GM18507 (cell line): ENCODE measurements around the gene FSIP1.
A peak's percentile ranks its signal among the peaks of the same experiment; 100 is the strongest.

ENCODE experiments used
- DNase-seq: peaks from one replicate; pipeline ENCODE4 v3.0.0; 2011; ENCODE audit warnings: low read depth; ENCODE audit not compliant: insufficient read length; ENCODE audit errors: extremely low spot score
- FAIRE-seq: peaks from 2 replicates; lab custom pipeline; 2011; peaks lifted over from hg19 to GRCh38; lab: Jason Lieb, UNC

Gene FSIP1

GRCh38 chr15:39631357-39631756 is 151.3 kb downstream of the FSIP1 start:
- FAIRE-seq (no peak), DNase-seq (no peak)

DNA sequence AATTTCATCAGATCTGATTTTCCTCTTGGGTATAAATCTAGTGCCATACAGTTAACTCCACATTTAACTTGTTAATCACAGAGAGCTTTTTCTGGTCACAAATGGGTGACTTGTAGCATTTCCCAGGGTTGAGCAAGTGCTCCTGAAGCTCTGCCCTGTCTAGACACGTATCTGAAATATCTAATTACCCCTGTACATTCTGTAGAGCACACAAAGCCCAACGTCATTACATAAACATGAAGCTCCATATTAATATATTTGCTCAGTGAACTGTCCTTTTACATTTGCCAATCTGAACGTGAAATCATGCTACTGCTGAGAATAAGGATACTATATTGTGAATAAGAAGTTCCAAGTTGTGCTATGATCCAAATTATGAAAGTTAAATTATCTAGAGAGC is 152.7 kb downstream of the FSIP1 start:
- DNase-seq (no peak), FAIRE-seq (no peak)

DNA sequence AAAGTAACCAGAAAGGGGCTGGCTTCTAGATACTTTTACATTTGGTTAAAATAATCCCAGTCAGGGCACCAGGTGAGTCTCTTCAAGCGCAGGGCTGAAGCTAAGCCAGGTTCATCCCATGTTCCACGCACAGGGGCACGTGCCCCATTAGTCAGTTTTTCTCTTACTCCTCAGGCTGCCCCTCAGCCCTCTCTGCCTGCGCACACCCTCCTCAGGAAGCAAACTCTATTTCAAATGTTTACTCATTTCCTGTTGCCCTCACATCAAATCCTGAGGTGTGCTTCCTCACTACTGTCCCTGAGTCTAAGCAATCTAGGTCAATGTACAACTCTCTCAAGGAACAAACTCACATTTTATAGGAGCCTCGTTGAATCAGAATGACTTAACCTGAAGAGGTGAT is 153.3 kb downstream of the FSIP1 start:
- FAIRE-seq: no peak
- no peak for DNase-seq

DNA sequence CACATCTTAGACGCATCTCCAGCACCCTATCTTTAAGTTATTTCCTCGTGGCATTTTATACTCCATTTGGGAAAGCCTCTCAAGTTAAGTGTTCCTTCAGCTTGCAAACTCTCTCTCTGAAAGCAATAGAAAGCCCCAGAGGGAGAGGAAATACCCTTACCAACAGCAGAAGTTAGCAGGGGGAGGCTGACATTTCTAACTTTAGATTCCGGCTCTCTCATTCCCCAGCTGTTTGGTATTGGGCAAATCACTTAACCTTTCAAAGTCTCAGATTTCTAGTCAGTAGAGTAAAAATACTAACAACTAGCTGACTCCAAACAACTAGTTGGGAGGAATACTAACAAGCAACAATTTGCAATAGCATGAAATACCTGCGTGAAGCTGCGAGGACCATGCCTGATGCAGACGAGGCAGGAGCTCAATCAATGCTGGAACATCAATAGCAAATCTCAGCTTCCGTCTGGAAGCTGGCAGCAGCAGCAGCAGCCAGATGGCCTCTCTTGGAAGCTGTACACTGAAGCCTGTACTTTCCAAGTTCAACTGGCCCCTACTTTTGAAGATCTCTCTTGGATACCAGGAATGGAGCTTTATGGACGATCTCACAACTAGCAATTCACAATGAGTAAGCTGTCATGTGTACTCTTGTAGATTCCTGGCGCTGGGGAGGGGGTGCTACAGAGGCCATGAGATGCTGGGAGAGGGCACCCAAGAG is 153.9 kb downstream of the FSIP1 start:
- no peak for DNase-seq

GRCh38 chr15:39628144-39628508 is 154.5 kb downstream of the FSIP1 start:
- FAIRE-seq: no peak
- DNase-seq: no peak

More for the DNA sequence above, 153.9 kb downstream of the FSIP1 start:
- FAIRE-seq: no peak

DNA sequence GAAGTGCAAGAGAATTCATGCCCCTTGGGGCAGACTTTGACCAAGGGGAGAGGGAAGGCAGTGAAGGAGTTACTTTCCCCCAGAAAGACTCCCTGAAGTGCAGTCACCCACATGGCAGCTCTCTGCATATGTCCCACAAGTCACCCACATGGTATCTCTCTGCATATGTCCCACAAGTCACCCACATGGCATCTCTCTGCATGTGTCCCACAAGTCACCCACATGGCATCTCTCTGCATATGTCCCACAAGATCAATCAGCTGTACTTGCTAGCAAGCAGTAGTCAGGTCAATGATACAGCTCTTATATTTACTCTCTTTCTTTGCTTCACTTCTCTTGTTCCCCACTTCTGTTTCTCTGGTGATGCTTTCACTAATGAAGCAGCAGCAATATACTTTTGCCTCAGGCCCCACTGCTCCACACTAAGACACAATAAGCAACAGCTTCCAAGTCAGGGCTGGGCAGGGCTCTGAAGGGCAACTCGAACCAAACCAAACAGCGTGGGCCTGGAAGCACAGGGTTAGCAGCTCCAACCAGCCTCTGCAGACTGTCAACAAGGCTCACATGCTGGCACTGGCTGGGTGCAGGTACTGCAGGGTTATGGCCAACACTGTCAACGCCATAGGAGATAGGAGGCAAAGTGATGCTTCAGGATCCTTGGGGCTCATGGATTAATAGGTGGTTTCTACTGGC is 155.0 kb downstream of the FSIP1 start:
- DNase-seq (no peak), FAIRE-seq (no peak)

- no peak for FAIRE-seq
- no peak for DNase-seq
Measured at GRCh38 chr15:39625856-39626255, 156.8 kb downstream of the FSIP1 start.

DNA sequence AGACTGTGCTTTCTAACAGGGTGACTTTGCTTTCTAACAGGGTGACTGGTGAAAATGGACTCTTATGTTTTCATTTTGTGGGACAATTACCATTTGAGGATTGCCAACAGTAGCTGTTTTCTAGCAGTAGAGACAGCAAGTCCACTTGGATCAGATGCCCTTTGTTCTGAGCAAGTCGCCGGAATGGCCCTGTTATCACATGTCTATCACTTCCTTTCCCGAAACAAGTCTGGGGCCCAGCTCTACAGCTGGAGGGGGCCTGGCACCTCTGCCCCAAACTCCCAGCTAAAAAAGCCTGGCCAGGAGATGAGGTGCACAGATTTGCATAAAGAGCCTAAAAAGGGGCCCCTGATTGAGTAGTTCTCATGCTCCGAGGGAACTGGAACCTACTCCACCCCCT is 157.2 kb downstream of the FSIP1 start:
- no peak for DNase-seq
- FAIRE-seq: no peak

GRCh38 chr15:39624806-39625205 is 157.8 kb downstream of the FSIP1 start:
- FAIRE-seq (no peak), DNase-seq (no peak)

GRCh38 chr15:39623529-39623931 is 159.1 kb downstream of the FSIP1 start:
- peak; percentile 82 for FAIRE-seq

GRCh38 chr15:39622660-39623516 is 159.8 kb downstream of the FSIP1 start:
- no peak for FAIRE-seq
- no peak for DNase-seq

More at GRCh38 chr15:39623529-39623931, 159.1 kb downstream of the FSIP1 start:
- DNase-seq: no peak

DNA sequence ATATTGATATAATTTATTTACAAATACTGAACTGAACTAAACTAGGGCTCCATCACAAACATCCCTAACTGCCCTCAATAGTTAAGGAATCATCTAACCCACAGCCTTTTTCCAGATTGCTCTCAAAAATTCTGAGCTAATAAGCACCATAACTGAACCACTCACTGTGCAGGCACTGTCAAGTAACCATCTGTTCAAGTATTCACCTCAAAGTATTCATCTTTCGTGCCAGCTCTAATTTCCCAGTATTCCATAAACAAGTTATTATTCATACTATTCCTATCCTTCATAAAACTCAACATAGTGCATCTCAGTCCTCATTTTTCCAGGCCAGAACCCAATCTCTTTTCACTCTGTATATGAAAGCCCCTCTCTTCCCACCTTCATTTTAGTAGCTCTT is 160.7 kb downstream of the FSIP1 start:
- FAIRE-seq (no peak), DNase-seq (no peak)

DNA sequence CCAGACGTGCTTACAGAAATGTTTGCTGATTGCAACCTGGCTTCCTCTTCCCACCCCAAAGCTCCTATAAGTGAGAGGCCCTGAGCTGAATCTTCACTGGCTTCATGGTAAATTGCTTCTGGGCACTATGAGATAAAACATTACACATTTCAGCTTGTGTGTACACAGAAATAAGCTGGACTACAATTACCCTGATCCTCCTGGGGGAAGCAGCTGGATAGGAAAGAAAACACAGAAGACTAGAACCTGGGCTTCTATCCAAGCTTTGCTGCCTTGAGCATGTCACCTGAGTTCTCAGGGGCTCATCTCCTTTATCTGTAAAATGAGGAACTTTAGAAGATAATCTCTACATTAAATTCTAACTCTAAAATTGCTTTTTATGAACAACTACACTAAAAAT is 161.4 kb downstream of the FSIP1 start:
- DNase-seq (no peak), FAIRE-seq (no peak)

GRCh38 chr15:39618063-39618823 is 164.4 kb downstream of the FSIP1 start:
- DNase-seq (no peak), FAIRE-seq (no peak)

DNA sequence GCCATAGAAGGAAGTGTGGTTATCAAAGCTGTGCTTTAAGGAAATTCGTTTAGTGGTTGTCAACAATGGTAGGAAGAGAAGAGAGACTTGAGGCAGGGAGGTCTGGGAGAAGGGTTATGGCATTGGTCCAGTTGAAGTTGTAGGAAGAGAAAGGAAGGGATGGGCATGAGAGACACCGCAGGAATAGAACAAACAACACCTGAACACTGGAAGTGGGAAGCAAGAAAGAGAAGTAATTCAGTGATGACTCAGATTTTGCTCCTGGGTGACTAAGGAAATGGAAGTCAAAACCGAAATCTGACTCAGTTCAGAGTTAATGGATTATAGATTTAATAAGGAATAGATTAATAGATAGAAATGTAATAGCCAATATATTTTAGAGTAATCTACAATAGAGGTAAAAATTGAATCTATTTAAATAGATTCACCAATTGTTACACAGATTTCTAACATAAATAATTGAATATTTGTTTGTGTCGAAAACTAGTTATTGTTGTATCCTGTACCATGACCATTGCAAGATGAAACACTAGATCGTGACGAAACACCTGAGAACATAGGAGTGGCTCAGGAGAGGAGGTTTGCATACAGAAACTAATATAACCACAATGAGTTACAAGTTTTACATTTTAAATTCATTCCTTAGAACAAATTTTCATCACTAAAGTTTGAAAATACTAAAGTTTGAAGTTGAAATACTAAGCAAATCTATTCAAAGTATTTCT is 165.7 kb downstream of the FSIP1 start:
- FAIRE-seq (no peak), DNase-seq (no peak)

DNA sequence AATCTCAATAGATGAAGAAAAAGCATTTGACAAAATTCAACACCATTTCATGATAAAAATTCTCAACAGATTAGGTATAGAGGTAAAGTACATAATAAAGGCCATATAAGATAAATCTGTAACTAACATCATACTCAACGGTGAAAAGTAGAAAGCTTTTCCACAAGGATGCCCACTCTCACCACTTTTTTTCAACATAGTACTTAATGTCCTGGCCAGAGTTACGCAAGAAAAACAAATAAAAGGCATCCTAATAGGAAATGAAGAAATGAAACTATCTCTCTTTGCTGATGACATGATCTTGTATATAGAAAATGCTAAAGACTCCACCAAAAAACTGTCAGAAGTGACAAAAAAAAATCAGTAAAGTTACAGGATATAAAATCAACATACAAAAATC is 168.8 kb downstream of the FSIP1 start:
- FAIRE-seq: no peak
- DNase-seq: no peak

DNA sequence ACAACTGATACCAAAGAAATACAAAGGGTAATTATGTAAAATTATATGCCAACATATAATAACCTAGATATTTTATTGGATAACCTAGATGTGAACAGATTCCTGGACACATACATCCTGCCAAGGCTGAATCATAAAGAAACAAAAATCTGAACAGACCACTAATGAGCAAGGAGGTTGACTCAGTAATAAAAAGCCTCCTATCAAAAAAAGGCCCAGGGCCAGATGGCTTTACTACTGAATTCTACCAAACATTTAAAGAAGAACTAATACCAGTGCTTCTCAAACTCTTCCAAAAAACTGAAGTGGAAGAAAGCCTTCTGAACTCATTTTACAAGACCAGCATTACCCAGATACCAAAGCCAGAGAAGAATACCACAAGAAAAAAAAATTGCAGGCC is 169.4 kb downstream of the FSIP1 start:
- no peak for DNase-seq
- no peak for FAIRE-seq

- FAIRE-seq (no peak), DNase-seq (no peak)
Measured at GRCh38 chr15:39610665-39611064, 172.0 kb downstream of the FSIP1 start.
